Uterus (tissue), 4 donors: ENCODE data around the gene GASK1A. TPM values are rescaled to one million over a fixed set of nuclear protein-coding genes. Genes with fewer than 3 reads are reported as not detected.
A peak's percentile ranks its signal among the peaks of the same experiment; 100 is the strongest.

Experiments
- DNase-seq, 2 donors: peaks; one replicate each; pipeline ENCODE4 v3.0.0-alpha.2; 2019 to 2020
- H3K27ac ChIP-seq, 2 donors: fragments of 200-600 bp; sonication (generic); 1 replicate in 1 of 2; 2 replicates in 1 of 2; pipeline ENCODE4 v1.5.1; 2016 to 2018
- H3K27me3 ChIP-seq, 2 donors: fragments of 200-600 bp; sonication (generic); one replicate each; pipeline ENCODE4 v1.5.1; 2018 to 2019; ENCODE audit warnings: control low read depth in 1 of 2
- H3K36me3 ChIP-seq, 2 donors: fragments of 200-600 bp; sonication (generic); one replicate each; pipeline ENCODE4 v1.5.1; 2019; ENCODE audit warnings: control low read depth in 1 of 2
- H3K4me1 ChIP-seq, 2 donors: fragments of 200-600 bp; sonication (generic); one replicate each; pipeline ENCODE4 v1.5.1; 2018 to 2019; ENCODE audit warnings: control low read depth in 1 of 2
- H3K4me3 ChIP-seq, 2 donors: fragments of 200-600 bp; sonication (generic); 1 replicate in 1 of 2; 2 replicates in 1 of 2; pipeline ENCODE4 v1.5.1; 2018 to 2019; ENCODE audit warnings: mild to moderate bottlenecking in 1 of 2
- H3K9me3 ChIP-seq, 2 donors: fragments of 200-600 bp; sonication (generic); one replicate each; pipeline ENCODE4 v1.5.1; 2019; ENCODE audit warnings: control low read depth in 1 of 2
- CTCF ChIP-seq, 4 experiments: fragments of 200-600 bp in 2 of 4; fragments of 450-650 bp in 2 of 4; sonication (generic) in 2 of 4; IDR thresholded peaks; one replicate each; pipeline ENCODE4 v1.5.1; 2016 to 2019; ENCODE audit warnings: antibody characterized with exemption in 4 of 4, mild to moderate bottlenecking in 2 of 4, moderate library complexity in 1 of 4
- POLR2A ChIP-seq, 2 donors: fragments of 450-650 bp; IDR thresholded peaks; one replicate each; pipeline ENCODE4 v1.6.1; 2016; ENCODE audit warnings: antibody characterized with exemption in 2 of 2, mild to moderate bottlenecking in 1 of 2, moderate library complexity in 1 of 2
- intact Hi-C: fragments of 100-400 bp; cut with DNase I; formaldehyde crosslinking; loops from one replicate; pipeline ENCODE4 v1.15.1; 2023; ENCODE audit warnings: low total_unique reads
- total RNA-seq, 4 donors: library from RNA; depleted of rRNA in 3 of 4; stranded (reverse); fragments of >200 nt in 3 of 4; gene quantifications; one replicate each; pipeline versions ENCODE4 v1.1.0 to v1.2.4, GENCODE V29; 2014 to 2023
- donor health status: DM: yes; HTN: yes; CAD: no.

The GASK1A gene
- 10 to 100 TPM; 26.3 to 65.8 (median 48.0) TPM for total RNA-seq

GRCh38 chr3:42979044-42979972 lies at the start of gene GASK1A:
Gene GASK1A, plus strand, starts transcription at chr3:42979311. Its CDS starts 332 bp downstream, at chr3:42979643.
- intact Hi-C loops: no loop called here
- H3K9me3 ChIP-seq: no peaks in the 10 kb centered on the region
- no peaks in the 10 kb centered on the region for H3K36me3 ChIP-seq
- H3K27me3 ChIP-seq: no peaks in the 10 kb centered on the region
- peak in 1 of 2 donors; percentile 50 for TF ChIP-seq POLR2A (IDR thresholded peaks at IDR 0.05)
- no peak for TF ChIP-seq CTCF (IDR thresholded peaks at IDR 0.05)
- DNase-seq: peak; percentile 70 to 72
- peak within 1 kb of the TSS; percentile 57 to 69 for H3K4me3 ChIP-seq
- peak within 1 kb of the TSS; percentile 67 to 80 for H3K27ac ChIP-seq
- H3K4me1 ChIP-seq: no peaks in the 10 kb centered on the region

GRCh38 chr3:42934111-42934510 lies 45.0 kb upstream of the GASK1A start:
- H3K36me3 ChIP-seq: no peaks in the 10 kb centered on the region
- H3K4me1 ChIP-seq: no peaks in the 10 kb centered on the region
- H3K4me3 ChIP-seq: no peak overlapping the region
- no peaks in the 10 kb centered on the region for H3K9me3 ChIP-seq
- TF ChIP-seq POLR2A (IDR thresholded peaks at IDR 0.05) (no peak), CTCF (IDR thresholded peaks at IDR 0.05) (no peak)
- no peaks in the 10 kb centered on the region for H3K27me3 ChIP-seq
- H3K27ac ChIP-seq: no peak overlapping the region
- intact Hi-C loops: no loop called here
- DNase-seq: no peak

- DNase-seq: no peak
- Histone ChIP-seq H3K9me3 (no peaks in the 10 kb centered on the region), H3K4me3 (no peak overlapping the region), H3K36me3 (no peaks in the 10 kb centered on the region), H3K4me1 (no peaks in the 10 kb centered on the region), H3K27ac (no peak overlapping the region), H3K27me3 (no peaks in the 10 kb centered on the region)
- intact Hi-C loops: no loop called here
- no peak for TF ChIP-seq CTCF (IDR thresholded peaks at IDR 0.05)
- TF ChIP-seq POLR2A (IDR thresholded peaks at IDR 0.05): no peak
Measured at GRCh38 chr3:42934910-42935309, 44.2 kb upstream of the GASK1A start.

GRCh38 chr3:42935472-42935871 lies 43.6 kb upstream of the GASK1A start:
- intact Hi-C loops: no loop called here
- no peaks in the 10 kb centered on the region for H3K9me3 ChIP-seq
- no peaks in the 10 kb centered on the region for H3K27me3 ChIP-seq
- no peak overlapping the region for H3K27ac ChIP-seq
- no peaks in the 10 kb centered on the region for H3K4me1 ChIP-seq
- TF ChIP-seq CTCF (IDR thresholded peaks at IDR 0.05): no peak
- TF ChIP-seq POLR2A (IDR thresholded peaks at IDR 0.05): no peak
- H3K36me3 ChIP-seq: no peaks in the 10 kb centered on the region
- no peak overlapping the region for H3K4me3 ChIP-seq
- no peak for DNase-seq
